GM19395 (cell line): Measurements from ENCODE around the gene ZMPSTE24.
"Not testable (repeated sequence)": the region's sequence is repeated elsewhere in the genome, so short reads cannot be mapped to it uniquely, and the experiment has no call there.

ENCODE experiments used
- ATAC-seq: cut with Tn5 transposase; IDR thresholded peaks from one replicate; pipeline ENCODE4 v1.9.1; 2021; ENCODE audit warnings: mild to moderate bottlenecking, moderate library complexity; ENCODE audit not compliant: unreplicated experiment

The ZMPSTE24 gene

GRCh38 chr1:40316595-40317393 is 58.8 kb downstream of the ZMPSTE24 start, which contains the start of gene COL9A2:
Gene COL9A2 (minus strand): TSS chr1:40317286. CDS start chr1:40317197, 89 bp downstream.
- no peak for ATAC-seq

GRCh38 chr1:40317394-40318074 is 59.5 kb downstream of the ZMPSTE24 start:
- no peak for ATAC-seq

GRCh38 chr1:40318476-40318875 is 60.4 kb downstream of the ZMPSTE24 start:
- no peak for ATAC-seq

- ATAC-seq: no peak
Observed at GRCh38 chr1:40318970-40319621, 61.1 kb downstream of the ZMPSTE24 start.

- not testable (repeated sequence) for ATAC-seq
Observed at GRCh38 chr1:40331403-40331802, 73.4 kb downstream of the ZMPSTE24 start.

- ATAC-seq: no peak
Observed at GRCh38 chr1:40332695-40333094, 74.7 kb downstream of the ZMPSTE24 start.

- no peak for ATAC-seq
Observed at GRCh38 chr1:40337443-40337842, 79.4 kb downstream of the ZMPSTE24 start.

GRCh38 chr1:40338745-40339419 is 80.8 kb downstream of the ZMPSTE24 start:
- no peak for ATAC-seq

GRCh38 chr1:40339420-40340323 is 81.6 kb downstream of the ZMPSTE24 start:
- ATAC-seq: no peak

- no peak for ATAC-seq
Observed at GRCh38 chr1:40341491-40342380, 83.7 kb downstream of the ZMPSTE24 start.

- ATAC-seq: not testable (repeated sequence)
Observed at GRCh38 chr1:40342381-40342717, 84.3 kb downstream of the ZMPSTE24 start.
